ENCODE data around the gene EFCAB7.

DNA sequence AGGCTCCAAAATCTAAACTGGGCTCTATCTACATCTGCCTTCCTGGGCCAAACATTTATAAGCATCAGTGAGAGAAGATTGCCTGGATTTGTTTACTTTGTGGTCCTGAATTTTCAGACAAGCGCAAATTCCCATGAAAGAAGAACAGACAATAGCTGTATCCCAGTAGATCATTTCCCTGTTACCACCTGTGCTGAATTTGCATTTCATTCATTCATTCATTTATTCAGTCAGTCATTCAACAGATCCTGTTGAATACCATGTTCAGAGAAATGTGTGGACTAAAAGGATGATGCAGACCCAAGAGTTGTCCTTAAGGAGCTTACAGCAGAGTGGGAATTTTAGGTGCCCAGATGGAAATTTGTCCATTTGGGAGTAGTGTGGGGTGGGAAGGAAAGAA, 72.1 kb downstream of the EFCAB7 start:
- TF ChIP-seq, protein P1, sequence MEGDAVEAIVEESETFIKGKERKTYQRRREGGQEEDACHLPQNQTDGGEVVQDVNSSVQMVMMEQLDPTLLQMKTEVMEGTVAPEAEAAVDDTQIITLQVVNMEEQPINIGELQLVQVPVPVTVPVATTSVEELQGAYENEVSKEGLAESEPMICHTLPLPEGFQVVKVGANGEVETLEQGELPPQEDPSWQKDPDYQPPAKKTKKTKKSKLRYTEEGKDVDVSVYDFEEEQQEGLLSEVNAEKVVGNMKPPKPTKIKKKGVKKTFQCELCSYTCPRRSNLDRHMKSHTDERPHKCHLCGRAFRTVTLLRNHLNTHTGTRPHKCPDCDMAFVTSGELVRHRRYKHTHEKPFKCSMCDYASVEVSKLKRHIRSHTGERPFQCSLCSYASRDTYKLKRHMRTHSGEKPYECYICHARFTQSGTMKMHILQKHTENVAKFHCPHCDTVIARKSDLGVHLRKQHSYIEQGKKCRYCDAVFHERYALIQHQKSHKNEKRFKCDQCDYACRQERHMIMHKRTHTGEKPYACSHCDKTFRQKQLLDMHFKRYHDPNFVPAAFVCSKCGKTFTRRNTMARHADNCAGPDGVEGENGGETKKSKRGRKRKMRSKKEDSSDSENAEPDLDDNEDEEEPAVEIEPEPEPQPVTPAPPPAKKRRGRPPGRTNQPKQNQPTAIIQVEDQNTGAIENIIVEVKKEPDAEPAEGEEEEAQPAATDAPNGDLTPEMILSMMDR (IDR thresholded peaks at IDR 0.05 in 8 of 11, conservative IDR thresholded peaks at IDR 0.05 in 3 of 11) = no peak
- TF ChIP-seq POLR2A (IDR thresholded peaks at IDR 0.05) (no peak), POLR2AphosphoS5 (IDR thresholded peaks at IDR 0.05) (no peak)
